ENCODE data around the gene CHURC1.

Gene CHURC1

DNA sequence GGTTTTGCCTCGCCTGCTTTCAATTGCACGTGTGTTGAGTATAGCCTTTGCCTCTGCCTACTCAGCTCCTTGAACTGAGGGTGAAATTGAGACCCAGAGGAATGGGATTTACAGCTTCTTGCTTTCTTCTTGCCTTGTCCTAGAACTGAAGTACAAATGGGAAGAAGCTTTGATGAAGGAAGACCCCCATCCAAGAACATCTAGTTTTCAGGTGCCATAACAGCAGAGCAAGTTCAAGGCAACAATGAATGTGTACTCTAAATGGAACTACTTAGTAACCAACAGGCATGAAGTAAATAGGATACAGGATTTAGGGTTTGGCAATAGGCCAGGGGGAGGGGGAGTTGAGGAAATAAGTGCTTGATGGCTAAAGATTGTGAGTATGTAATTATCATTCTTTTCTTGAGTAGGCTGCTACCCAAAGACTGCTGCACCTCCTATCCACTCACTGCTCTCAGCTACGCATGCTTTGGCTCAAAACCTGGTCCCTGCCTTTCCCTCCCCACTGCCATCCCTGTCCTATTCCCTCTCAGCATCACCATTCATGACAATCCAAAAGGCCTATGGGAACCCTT lies 26.2 kb downstream of the CHURC1 start:
- no peak for DNase-seq

DNA sequence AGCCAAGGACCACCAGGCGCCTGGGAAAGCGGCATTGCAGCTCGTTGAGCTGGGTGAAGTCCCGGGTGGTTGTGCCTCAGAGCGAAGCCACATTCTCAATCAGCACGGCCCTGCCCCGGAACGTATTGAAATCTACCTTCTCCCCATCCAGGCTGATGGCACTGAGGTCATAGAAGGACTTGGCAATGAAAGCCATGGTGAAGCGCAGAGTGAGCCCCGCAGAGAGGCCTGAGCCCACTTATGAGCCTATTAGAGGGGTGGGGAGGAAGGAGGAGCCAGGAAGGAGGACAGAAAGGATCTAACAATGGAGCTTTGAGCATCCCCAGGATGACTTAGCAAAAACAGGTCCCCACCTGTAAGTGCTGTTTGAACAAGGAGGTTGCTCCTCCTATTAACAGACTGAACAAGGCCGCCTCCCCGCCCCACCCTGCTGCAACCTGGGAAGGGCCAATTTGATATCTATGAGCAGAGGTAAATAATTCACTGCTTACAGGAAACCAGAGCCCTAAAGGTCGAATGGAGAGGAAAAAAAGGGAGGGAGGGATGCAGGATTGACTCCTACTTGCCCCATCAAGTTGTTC lies 28.4 kb downstream of the CHURC1 start, which contains the start of gene GPX2:
Gene GPX2 (minus strand): TSS at position 215 of the 581 bp plus-strand sequence. CDS start 19 bp downstream, at position 196.
- no peak for DNase-seq

DNA sequence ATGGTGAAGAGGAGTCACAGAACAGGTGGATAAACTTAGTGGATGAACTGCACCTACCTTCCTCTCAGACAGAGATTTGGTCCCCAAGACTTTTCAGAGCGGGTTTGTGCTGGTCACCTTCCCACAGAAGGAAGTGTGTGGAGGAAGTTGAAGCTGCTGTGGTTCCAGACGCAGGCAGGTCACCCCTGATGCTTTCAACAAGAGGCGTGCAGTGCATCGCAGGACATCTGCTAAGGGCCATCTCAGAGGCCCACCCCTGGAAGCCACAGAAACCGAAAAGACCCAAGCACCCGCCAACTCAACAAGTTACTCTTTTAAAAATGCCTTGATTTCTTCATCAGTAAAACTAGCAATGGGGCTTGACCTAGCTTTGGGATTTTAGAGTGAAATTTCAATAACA lies 29.3 kb downstream of the CHURC1 start:
- no peak for DNase-seq

DNA sequence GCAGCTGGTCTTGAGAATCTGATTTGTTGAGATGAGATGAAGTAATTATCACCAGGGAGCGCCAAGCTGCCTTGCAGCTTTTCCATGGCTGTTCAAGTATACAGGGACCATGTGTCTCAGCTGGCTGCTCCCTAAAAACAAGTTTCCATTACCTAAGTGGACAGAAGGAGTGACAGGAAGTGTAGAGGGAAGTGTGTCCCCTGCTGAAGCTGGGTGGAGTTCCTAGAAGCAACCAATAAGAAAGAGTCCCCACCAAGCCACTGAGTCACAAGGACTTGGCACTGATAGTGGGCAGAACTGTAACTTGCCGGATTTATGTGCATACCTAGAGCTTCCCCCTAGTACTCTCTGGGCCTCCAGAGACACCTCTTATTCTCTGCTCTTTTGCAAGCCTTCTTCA lies 29.8 kb downstream of the CHURC1 start:
- no peak for DNase-seq

DNA sequence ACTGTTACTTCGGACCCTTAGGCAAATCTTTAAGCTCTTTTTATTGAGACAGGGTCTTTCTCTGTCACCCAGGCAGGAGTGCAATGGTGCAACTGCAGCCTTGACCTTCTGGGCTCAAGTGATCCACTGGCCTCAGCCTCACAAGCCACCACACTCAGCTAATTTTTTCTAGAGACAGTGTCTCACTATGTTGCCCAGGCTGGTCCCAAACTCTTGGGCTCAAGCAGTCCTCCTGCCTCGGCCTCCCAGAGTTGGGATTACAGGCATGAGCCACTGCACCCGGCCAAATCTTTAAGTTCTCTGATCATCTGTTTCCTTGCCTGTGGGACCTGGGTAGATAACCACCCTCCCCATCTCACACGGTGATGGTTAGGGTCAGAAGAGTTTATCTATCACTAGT lies 30.6 kb downstream of the CHURC1 start:
- DNase-seq = no peak

DNA sequence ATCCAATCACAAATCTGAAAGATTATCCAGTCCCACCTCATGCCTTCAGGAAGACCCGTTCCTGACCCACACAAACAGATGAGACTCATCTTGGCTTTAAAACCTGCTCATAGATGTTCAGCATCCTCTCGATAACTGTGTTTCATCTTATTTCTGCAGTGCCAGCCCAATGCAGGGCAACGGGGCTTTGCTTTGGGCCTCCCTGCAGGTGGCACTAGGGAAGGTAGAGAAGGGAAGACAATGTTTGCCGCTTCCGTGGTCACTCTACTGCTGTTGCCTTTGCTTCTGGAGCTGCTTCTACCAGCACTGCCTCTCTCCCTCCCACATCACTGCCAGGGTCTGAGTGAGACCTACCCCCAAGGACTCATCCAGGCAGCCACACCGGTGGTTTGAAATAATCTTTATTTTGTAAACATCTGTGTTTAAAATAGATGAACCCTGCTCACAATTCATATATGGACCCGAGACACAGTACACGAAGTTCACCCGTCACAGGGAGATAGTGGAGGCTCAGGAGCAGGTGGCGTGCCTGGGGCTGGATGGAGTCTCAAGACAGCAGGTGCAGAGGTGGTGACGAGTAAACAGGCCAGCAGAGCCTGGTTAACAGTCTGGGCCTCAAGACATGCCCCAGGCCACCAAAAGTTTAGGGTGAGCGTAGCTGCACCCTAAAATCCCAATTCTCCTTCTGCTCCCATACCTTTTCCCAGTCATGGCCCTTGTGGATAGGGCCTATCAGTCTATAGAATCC lies 31.4 kb downstream of the CHURC1 start:
- no peak for DNase-seq

DNA sequence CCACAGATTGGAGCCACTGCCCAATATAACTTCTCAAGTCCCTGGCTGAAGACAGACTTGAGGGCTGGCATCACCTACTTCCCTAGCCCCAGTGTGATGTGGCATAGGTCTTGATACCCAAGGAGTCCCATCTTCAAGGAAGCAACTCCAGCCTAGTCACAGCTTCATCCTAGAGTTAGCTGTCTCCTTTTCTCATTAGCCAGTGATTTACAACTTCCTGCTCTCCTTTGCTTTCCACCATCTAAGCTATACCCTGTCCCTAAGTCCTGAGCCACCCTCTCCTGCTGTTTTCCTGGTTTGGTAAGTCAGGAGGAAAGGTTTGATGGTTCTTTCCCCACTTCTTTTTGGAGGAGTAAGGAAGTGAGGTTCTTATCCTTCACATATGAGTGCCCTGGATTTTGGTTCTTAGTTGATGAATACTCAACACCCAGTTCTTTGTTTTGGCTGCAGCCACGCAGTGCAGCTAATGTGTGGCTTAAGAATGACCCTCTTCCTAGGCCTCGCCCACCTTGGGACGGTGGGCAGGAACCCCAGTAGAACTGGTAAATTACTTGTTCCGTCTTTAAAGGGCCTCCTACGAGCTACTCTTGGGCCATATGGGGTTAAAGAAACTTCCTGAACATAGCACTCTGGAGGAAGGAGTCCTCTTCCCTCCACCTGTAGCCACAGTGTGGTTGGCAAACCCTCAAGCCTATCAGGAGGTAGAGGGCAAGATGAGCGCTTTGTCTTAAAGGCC lies 32.2 kb downstream of the CHURC1 start:
- no peak for DNase-seq

DNA sequence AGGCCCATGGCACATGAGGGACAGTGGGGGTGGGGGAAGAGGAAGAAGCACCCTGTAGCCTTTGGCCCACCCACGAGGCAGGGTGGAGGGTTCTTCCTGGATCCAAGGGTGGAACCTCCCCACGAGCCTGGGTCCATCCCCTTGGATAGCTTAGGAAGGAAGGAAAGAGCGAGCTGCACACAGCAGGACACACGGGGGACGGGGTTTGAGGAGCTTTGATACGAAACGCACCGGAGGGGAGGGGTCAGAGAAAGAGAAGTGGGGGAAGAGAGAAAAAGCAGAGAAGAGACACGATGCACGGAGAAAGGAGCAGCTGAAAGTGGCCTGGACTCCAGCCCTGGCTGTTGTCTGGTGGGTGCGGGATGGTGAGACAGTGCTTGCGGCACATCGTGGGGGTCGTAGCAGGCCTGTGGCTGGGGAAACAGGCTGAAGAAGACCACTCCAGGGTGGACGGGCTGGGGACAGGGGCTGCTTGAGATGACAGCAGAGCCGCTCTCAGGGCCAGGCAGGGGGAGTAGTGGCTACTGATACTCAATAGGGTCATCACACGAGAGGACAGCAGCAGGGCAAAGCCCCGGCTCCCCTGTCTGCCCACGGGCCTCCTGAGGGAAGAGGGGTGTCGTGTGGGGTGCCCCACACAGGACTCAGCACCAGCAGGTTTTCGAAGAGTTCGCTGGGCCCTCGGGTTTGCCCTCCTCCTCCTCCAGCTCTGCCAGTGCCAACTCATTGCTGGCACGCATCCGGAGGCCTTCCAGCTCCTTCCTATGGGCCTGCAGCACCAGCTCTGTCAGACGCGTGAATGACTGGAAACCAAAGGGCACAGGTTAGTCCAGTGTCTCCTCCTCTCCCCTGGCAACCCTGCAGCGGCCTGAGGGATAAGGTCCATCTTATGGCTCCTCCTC lies 33.7 kb downstream of the CHURC1 start:
- no peak for DNase-seq

DNA sequence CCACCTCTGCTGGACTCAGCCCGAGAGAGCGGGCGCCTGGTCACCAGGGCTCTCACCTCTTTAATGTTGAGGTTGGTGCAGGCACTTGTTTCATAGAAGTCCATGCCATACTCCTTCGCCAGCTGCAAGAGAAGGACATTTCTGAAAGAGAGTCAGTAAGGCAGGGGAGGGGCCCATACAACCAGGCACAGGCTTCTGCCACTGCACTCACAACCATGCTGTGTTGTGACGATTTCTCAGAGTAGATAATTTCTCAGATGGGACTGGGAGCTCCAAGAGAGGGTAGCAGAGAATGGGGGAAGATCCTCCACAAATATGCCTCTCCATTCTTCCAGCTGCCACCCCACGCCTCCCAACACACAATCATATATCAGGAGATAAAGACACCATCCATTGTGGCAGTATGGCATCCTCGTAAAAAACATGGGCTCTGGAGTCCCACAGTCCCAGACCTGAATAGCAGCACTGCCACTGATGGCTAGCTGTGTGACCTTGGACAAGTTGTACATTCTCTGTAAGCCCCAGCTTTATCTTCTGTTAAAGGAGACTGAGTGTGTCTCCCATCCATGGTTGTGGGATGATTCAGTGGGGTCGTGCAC lies 34.5 kb downstream of the CHURC1 start:
- no peak for DNase-seq

DNA sequence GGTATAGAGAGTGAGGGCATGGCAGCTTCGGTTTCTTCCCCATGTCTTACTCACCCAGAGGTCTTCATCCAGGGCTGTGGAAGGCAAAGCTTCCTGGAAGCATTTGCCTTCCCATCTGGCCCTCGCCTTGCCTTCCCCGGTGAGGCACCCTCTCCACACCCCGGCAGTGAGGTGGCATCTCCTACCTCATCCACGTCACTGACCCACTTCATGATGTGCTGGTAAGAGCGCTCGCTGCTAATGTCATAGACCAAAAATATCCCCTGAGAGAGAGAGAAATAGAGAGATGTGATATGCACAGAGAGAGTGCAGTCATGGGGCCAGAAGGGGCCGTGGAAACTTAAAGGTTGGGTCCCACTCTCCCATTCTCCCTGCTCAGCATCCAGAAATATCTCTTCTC lies 36.6 kb downstream of the CHURC1 start:
- no peak for DNase-seq

DNA sequence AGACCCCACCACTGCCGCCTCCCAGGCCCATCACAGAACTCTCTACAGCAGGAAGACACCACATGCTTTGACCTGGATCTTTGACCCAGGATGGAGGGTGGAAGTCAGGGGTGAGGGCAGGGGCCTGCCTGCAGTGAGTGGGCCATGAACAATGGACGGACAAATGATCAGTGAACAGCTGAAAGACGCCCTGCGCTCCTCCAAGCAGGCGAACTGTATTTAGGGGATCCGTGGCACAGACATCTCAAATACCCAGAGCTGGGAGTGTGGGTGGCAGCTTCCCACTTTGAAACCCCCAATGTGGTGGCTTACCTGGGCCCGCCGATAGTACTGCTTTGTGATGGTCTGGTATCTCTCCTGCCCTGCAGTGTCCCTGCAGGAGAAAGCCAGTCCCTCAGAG lies 37.0 kb downstream of the CHURC1 start:
- no peak for DNase-seq

DNA sequence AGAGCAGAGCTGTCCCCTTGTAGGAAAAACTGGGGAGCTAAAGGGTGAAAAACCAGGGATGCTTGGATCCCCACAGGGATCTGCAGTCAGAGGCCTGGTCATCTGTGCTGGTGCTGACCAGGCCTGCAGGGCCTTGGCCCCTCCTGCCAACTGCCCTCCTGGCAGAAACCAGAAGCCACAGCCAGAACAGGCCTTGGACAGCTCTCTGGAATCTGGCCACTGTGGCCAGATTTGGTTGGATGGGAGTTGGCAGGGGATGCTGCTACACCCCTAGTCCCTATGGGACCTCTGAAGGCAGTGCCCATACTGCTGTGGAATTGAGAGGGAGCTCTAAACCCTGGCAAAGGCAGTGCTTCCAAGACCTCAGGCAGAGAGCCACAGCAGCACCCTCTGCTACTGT lies 37.5 kb downstream of the CHURC1 start:
- DNase-seq = no peak

DNA sequence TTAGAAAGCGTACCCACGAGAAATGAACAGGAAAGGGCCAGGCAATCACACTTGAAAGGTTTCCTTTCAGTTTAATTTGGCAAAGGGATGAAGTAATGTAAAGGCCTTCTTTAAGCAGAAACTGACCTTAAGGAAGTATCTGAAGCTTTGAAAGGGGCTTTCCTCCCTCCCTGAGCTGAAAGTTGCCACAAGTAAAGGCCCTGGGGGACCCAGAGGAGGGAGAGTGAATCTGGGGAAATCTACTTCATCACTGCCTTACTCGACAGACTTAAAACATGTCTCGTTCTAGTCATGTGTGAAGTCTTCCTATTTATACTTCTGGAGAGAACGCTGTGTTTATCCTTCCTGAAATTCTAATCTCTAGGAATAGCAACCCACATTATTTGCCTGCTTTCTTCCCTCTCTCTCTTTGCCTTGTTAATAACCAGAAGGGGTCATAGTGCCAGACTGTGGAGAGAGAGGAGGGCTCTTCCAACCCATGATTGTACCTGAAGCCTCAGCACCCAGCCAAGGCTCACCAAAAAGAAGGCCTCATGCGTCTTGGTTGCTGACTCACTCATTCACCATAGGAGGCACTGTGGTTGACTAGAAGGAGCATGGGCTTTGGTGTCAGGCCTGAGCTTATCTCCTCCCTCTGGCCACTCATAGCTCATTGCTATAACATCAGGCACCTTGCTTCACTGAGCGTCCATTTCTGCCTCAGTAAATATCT lies 38.5 kb downstream of the CHURC1 start:
- DNase-seq = no peak

DNA sequence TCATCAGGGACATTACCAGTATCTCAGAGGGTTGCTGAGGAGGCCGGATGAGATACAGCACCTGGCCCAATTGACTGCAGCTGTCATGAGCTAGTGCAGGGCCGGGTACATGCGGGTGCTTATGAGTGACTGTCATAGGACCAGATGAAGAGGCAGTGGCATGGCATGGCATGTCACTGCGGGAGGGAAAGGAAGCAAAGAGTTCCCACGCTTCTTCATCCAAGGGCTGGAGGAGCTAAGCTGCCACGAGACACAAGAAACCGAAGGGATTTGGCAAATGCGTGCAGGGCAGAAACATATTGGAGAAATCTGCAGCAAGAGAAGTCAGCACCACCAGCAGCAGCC lies 39.0 kb downstream of the CHURC1 start:
- DNase-seq = no peak

DNA sequence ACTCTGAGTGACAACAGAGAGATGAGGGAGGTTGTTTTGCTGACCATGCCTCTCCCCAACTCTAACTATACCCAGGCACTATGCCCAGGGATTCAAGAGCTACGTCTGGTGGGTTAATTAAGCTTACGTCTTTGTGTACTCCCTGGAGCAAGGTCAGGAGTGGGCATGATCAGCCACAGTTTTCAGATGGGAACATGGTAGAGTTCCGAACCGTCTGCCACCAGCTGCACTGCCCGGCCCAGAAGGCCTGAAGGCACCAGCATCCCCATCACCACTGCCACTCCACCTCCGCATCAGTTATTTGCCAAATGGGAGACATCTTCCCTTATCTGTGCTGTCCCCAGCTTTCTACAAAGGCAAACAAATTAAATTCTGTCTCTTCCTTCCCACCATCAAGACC lies 39.4 kb downstream of the CHURC1 start:
- no peak for DNase-seq

DNA sequence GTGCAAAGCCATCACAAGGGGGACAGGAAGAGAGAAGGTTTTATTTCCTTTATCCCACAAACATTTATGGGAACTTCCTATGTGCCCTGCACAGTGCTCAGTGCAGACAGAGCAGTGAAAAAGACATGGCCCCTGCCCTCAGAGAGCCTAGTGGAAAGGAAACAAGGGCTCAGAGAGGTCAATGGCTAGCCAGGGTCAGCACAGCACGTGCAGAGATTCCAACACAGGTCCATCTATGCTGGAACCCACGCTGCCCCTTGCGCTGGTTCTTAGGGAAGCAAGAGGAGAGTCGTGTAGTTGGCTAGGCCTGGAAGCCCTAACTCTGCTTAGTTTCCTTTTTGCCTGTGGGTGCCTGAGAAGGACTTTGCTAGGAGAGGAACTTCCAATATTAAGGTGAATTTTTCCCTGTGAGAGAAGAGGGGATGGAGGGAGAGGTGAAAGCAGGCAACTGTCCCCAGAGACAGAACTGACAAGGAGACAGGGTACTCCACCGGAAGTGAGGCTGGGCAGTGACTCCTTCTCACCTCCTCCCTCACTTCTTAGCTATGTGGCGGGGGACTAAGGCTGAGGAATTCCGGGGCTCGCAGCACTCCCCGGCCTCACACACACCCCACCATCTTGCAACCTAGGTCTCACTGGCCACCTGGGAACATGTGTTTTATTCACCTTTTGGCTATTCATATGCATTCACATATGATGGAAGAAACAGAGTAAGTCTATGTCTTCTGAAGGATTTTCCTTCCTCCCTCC lies 40.4 kb downstream of the CHURC1 start:
- DNase-seq = no peak

DNA sequence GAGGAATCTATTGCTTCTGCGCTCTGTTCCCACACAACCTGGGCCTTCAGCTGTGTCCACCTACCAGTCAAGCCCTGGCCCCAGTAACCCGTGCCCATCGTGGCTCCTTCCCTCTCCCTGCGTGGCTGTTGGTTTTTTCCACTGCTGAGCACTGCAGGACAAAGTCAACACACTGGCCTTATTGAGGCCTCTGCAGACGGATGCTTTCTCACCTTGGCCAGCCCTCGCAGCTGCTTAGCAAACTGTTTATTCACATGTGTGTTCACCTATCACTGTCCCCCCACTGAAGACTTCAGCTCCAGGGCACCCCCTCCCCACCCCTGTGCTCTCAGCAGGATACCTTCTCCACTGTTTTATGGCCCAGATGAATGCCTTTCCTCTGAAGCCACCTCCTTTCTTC lies 41.0 kb downstream of the CHURC1 start:
- DNase-seq = no peak

DNA sequence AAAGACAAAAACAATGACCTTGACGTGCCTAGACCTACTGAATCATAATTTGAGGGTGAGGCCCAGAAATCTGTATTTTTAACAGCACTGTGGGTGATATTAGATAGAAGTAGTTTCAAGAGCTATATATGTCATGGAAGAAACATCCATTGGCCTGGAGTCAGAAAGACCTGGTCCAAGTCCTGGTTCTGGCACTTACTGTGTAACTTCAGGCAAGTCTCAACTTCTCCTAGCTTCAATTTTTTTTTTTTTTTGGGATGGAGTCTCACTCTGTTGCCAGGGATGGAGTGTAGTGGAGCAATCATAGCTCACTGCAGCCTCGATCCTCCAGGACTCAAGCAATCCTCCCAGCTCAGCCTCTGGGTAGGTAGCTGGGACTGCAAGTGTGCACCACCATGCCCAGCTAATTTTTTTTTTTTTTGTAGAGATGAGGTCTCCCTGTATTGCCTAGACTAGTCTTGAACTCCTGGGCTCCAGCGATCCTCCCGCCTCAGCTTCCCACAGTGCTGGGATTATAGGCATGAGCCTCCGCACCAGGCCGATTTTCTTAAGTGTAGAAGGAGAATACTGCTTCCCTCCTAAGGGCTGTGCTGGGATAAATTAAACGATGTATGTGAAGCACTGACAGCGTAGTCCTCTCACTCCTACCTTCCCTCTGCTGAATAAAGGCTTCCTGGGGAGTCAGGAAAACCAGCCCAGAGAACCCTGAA lies 42.6 kb downstream of the CHURC1 start:
- DNase-seq = no peak

DNA sequence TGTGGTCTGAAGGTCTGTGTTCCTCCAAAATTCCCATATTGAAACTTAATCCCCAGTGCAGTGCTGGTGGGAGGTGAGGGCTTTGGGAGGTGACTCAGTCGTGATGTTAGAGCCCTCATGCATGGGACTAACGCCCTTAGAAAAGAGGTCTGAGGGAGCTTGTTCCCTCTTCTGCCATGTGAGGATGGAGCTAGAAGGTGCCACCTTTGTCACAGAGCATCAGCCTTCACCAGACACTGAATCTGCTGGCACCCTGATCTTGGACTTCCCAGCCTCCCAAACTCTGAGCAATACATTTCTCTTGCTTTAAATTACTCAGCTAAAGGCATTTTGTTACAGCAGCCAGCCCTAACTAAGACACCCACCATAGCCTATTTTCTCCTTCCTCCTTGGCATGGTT lies 43.9 kb downstream of the CHURC1 start:
- DNase-seq = no peak

DNA sequence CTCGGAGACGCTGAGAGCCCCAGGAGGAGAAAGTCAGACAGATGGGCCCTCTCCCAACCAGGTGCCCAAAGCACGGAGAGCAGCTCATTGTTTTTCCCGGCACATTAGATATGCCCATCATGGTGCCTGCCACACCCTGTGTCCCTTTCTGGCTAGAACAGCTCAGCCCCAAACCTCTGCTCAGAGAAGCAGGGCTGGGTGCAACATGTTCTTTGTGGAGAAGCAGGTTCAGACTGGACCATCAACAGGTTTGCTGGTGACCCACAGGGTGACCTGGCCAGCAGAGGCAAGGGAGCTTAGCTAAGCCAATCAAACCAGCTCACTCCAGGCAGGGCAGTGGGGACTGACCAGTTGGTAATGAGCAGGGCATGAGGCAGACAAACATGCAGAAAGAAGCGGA lies 44.5 kb downstream of the CHURC1 start:
- no peak for DNase-seq

Measured in CD4-positive, alpha-beta T cell treated with Interferon gamma for 1 hour (primary cell).